Posterior vena cava (tissue), 2 donors: ENCODE data around the gene SBDS. TPM values are rescaled to one million over a fixed set of nuclear protein-coding genes. Genes with fewer than 3 reads are reported as not detected.

Experiments used
- DNase-seq: peaks from one replicate; pipeline ENCODE4 v3.0.0-alpha.2; 2020; ENCODE audit warnings: low spot score
- intact Hi-C, 2 donors: fragments of 100-400 bp; cut with DNase I; formaldehyde crosslinking; loops; one replicate each; pipeline versions ENCODE4 v1.14.1 to v1.14.2; 2022 to 2023
- total RNA-seq, 2 donors: library from RNA; stranded (reverse); fragmentation: NEBNext Ultra II Directional; extraction: Animal tissue kit (Norgen Biotek cat#: 25700); gene quantifications; one replicate each; pipeline ENCODE4 v1.2.1, GENCODE V29; 2021
- donor health status: DM: yes; HTN: yes; CAD: no.
- donor health status: DM: yes; HTN: yes; CAD: no.

The SBDS gene
- total RNA-seq, 2 donors from 2014 or later: 175 to 223 TPM

DNA sequence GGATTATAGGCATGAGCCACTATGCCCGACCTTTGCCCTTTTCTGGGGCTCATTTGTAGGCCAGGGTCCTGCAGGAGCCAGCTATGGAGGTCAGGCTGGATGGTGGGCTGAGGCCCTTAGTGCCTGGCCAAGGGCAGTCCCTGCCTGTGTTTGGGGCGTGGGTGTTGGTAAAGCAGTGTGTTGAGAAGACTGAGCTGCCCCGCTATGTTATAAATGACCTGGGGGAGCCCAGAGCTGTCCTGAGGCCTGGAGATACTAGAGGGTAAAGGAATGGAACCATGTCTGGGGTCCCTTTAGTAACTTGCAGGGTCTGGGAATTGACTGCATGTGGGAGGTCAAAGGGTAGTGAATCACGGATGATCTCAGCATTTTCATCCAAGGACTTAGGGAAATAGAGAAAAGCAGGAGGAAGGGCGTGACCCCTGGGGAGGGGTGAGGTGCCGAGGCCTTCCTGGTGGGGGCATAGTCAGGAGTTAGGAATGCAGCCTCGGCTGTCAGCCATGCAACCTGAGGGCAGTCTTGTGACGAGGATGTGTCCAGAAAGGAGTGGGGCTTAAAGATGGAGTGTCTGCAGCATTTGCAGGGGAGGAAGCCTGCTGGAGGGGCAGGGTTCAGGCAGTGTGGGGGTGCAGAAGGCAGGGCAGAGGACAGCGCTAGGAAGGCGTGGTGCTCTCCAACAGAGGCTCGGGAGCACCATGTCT lies 42.9 kb downstream of the SBDS start:
- DNase-seq: peak; percentile 48
- intact Hi-C loops: no loop called here

- peak; percentile 35 for DNase-seq
- intact Hi-C loops: loop anchor here in 1 of 2 donors (1.0 kb wide), 1 partner anchor 43 kb away; no protein-coding TSS in a partner anchor
Measured at GRCh38 chr7:66950763-66951162, 44.6 kb downstream of the SBDS start.

GRCh38 chr7:66950311-66950710 lies 45.1 kb downstream of the SBDS start:
- intact Hi-C loops: no loop called here
- DNase-seq: no peak

GRCh38 chr7:66948480-66949109 lies 46.8 kb downstream of the SBDS start:
- intact Hi-C loops: no loop called here
- DNase-seq: peak; percentile 63

DNA sequence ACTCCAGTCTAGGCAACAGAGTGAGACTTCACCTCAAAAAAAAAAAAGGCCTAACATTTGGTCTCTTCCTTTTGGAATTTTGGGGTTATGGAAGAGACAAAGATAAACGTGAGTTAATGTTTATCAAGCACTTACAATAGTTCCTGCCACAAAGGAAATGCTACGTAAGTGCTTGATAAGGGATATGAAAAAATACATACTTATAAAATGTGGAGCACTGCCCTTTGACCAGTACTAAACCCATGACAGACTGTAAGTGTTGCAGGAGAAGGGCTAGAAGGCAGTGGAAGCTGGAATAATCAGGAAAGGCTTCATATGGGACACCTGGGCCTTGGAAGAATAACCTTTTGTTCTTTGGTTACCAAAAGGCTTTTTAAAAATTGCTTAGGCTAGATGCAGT lies 48.8 kb downstream of the SBDS start:
- intact Hi-C loops: no loop called here
- no peak for DNase-seq

DNA sequence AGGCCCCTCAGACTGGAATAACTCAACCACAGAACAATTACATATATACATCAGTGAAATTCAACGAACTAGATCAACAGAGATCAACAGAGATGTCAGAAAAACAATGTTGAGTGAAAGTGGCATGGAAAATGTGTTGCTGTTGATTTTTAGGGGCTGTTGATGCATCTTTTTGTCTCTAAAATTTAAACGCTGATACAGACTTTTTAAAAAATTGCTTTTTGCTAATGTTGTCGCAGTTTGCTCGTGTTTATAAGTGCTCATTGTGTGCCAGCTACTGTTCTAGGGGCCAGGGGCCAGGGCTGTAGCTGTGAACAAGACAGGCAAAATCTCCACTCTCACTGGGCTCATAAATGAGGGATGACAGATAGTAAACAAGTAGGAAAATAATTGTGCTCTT lies 56.1 kb downstream of the SBDS start:
- no peak for DNase-seq
- intact Hi-C loops: no loop called here

GRCh38 chr7:66937940-66938339 lies 57.4 kb downstream of the SBDS start:
- no peak for DNase-seq
- intact Hi-C loops: no loop called here

Other genes starting within 250 kb of the SBDS start
- 10 to 100 TPM; 74.2 to 82.1 TPM for gene TMEM248, start 74.4 kb downstream of the SBDS start, total RNA-seq
- gene TYW1, start 1.2 kb upstream of the SBDS start, total RNA-seq: 10 to 100 TPM in 1 of 2 donors, 1 to 10 TPM in 1; 9.4 to 11.5 TPM